Stimulated activated CD4-positive, alpha-beta T cell treated with anti-CD3 and anti-CD28 coated beads, TNF-alpha, amount 100 ng/mL, for 24 hours (primary cell): Measurements from ENCODE around the gene HBG1.
"Not testable (repeated sequence)": the region's sequence is repeated elsewhere in the genome, so short reads cannot be mapped to it uniquely, and the experiment has no call there.

Source experiments
- DNase-seq, 3 experiments: peaks; one replicate each; pipeline ENCODE4 v3.0.0-alpha.2; 2020; ENCODE audit warnings: low read depth in 3 of 3

The HBG1 gene

DNA sequence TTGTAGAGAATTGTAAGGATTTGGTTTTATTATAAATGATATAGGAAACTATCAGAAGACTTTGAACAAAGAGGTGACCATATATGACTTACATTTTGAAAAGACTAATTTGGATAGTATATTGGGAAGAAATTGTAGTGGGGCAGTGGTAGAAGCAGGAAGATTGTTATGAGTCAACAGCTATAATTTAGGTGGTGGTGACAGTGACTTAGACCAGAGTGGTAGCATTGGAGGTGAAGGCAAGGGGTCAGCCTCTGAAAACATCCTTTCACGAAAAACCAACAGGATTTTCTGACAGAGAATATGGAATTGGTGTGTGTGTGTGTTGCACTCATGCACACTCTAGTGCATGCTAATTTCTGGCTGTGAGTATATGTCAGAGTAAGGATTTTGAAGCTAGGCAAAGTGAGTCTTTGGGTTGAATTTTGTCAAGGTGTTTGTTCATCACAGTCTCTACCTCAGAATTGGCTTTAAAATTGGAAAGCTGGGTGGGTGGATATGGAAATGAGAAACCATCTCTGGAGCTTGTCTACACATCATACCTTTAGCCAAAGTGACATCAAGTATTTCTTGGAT, 28.2 kb upstream of the HBG1 start:
- no peak for DNase-seq

DNA sequence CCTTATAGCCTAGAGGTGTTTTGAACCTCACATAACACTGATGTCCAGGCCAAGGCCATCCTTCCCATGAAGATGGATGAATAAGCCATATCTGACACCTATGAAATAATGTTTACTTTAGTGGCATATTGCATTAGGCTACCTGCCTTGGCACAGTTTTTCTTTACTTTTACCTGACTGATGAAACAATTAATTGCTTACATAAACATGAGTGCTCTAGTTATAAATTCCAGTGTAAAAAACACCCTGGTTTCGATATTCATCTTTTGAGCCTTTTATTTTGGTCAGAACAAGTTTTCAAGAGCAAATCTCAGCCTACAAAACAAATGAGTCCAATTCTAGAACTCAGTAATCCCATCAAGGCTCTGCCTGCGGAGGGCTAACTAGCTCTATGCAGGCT, 27.0 kb upstream of the HBG1 start:
- DNase-seq = no peak

DNA sequence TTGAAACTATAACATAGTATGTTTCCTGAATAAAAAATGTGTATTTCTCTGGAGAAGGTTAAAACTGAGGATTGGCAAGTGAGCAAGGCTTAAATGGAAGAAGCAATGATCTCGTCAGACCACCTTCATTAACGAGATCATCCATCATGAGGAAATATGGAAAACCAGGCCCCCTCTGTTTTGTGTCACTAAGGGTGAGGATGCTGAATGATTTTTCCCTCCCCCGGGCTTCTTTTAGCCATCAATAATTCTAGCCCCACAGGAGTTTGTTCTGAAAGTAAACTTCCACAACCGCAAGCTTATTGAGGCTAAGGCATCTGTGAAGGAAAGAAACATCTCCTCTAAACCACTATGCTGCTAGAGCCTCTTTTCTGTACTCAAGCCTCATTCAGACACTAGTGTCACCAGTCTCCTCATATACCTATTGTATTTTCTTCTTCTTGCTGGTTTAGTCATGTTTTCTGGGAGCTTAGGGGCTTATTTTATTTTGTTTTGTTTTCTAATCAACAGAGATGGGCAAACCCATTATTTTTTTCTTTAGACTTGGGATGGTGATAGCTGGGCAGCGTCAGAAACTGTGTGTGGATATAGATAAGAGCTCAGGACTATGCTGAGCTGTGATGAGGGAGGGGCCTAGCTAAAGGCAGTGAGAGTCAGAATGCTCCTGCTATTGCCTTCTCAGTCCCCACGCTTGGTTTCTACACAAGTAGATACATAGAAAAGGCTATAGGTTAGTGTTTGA, 25.9 kb upstream of the HBG1 start:
- no peak for DNase-seq

DNA sequence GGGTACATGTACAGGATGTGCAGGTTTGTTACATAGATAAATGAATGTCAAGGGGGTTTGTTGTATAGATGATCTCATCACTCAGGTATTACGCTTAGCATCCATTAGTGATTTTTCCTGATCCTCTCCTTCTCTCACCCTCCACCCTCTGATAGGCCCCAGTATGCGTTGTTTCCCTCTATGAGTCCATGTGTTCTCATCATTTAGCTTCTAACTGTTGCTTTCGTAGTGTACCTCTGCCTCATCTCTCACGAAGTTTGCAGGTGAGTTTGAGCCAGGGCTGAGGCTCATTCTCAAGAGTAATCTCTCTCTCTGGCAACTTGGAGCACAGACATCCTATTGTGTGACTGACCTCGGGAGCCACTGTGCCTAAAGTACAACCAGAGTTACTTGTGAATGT, 24.7 kb upstream of the HBG1 start:
- DNase-seq = no peak

DNA sequence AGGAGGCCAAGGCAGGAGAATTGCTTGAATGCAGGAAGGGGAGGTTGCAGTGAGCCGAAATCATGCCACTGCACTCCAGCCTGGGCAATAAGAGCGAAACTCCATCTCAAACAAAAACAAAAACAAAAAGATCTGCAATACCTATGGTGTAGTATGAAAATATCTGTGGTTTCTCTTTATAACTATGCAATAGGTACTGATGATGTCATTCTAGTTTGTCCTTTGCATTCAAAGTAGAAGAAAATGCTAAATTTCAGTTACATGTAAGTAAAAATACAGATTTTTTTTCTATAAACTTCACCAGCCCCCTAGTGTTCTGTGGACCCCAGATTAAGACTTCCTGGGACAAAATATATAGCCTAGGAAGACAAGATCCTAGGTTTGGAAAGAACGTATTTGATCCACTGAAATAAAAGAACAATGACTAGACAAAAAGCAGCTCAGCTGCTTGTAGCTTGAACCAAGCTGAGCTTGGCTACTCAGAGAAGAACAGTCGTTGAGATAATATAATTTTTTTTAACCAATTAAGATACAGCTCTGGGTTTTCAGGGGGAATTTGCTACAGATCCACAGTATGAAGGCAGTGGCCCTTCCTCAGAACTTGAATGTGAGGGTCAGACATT, 22.8 kb upstream of the HBG1 start:
- DNase-seq = no peak

DNA sequence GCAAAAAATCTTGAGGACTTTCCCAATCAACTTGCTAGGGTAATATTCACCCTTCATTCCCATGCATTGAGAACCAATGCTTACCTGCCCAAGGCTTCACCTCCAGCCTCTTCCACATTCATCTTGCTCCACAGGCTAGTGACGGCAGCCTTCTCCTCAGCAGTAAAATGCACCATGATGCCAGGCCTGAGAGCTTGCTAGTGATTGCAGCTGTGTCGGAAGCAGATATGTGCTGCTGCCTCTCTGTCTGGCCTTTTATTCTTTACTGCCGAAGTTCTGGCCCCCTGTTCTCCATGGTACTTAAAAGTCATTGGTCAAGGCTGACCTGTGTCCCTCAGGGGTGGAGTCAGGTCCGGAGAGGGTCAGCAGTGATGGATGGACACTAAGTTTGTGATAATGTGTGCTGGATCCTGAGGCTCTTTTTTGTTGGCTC, 20.1 kb upstream of the HBG1 start, which contains the start of gene HBE1:
Gene HBE1 (minus strand): TSS at position 231 of the 433 bp plus-strand sequence. CDS start 55 bp downstream, at position 176.
- no peak for DNase-seq

DNA sequence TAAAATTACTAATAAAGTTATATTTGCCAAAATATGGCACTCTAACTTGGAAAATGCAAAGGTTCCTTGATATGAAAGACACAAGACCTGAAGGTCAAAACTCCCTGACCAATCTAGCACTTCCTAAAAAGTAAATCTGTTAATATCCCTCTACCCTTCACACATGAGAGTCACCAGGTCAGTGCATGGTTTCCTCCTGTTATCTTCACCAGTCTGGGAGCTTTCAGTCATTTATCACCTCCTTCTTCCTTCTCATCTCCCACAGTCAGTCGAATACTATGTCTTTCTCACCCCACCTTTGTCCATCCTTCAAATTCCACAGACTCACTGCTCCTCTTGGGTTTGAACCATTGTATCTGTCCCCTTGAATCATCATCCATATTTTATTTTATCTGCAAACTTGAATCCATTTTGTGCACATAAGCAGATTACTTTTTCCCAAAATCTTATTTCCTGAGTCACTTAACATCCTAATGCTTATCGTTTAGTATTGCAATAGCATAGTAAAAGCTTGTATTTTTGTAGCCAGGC, 17.4 kb upstream of the HBG1 start:
- DNase-seq = no peak

DNA sequence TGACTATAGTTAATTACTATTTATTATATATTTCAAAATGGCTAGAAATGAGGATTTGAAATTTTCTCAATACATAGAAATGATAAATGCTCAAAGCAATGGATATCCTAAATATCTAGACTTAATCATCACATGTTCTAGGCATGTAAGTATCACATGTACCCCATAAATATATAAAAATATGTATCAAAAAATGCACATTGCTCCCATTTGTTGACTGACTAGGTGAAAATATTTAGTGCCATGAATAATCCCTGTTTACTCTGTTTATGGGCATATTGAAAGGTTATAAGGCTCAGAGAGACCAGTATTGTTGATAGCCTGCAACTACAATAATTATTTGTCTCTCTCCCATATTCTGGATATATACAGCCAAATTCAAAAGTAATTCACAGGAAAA, 17.0 kb upstream of the HBG1 start:
- DNase-seq = no peak

DNA sequence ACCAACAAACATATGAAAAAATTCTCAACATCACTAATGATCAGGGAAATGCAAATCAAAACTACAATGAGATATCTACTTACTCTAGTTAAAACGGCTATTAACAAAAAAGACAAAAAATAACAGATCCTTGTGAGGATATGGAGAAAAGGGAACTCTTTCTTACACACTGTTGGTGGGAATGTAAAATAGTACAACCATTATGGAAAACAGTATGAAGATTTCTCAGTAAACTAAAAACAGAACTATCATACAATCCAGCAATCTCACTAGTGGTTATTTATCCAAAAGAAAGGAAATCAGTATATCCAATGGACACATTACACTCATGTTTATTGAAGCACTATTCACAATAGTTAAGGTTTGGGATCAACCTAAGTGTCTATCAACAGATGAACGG, 16.2 kb upstream of the HBG1 start:
- no peak for DNase-seq

DNA sequence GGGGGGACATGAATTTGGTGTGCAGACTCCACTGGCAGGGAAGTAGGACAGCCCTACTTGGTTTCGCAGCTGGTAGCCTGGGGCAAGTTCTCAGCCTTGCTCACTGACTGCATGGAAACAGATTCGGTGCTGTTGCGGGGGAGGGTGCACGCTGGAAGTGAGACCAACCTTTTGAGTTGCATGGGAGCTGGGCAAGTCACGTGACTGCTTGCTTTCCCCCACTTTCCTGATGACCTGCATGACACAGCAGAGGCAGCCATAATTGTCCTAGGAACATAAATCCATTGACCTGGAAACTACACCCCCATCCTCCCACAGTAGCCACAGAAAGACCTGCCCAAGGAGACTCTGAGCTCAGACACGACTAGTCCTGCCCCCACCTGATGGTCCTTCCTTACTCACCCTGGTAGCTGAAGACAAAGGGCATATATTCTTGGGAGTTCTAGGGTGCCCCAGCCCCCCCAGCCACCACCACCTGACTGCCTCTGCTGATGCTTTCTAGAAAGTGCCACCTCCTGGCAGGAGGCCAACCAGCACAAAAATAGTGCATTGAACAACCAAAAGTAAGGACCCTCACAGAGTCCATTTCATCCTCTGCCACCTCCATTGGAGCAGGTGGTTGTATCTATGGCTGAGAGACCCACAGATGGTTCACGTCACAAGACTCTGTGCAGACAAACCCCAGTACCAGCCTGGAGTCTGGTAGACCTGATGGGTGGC, 9.0 kb upstream of the HBG1 start:
- no peak for DNase-seq

DNA sequence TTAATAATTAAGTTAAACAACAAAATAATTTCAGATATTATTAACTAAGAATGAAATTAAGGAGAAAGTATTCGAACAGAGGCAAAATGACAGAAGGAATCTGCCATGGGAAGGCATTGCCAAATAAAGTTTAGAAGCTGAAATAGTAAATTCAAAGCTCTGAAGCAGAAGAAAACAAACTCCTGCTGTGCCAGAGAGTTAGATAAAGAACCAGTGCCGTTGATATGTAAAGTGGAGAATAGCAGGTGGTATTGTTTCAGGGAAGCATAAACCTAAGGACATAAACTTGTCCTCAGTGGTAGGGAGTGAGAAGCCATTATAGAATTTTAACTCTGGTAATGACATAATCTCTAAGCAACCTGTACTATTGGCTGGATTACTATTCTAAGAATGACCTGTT, 7.6 kb upstream of the HBG1 start:
- no peak for DNase-seq

DNA sequence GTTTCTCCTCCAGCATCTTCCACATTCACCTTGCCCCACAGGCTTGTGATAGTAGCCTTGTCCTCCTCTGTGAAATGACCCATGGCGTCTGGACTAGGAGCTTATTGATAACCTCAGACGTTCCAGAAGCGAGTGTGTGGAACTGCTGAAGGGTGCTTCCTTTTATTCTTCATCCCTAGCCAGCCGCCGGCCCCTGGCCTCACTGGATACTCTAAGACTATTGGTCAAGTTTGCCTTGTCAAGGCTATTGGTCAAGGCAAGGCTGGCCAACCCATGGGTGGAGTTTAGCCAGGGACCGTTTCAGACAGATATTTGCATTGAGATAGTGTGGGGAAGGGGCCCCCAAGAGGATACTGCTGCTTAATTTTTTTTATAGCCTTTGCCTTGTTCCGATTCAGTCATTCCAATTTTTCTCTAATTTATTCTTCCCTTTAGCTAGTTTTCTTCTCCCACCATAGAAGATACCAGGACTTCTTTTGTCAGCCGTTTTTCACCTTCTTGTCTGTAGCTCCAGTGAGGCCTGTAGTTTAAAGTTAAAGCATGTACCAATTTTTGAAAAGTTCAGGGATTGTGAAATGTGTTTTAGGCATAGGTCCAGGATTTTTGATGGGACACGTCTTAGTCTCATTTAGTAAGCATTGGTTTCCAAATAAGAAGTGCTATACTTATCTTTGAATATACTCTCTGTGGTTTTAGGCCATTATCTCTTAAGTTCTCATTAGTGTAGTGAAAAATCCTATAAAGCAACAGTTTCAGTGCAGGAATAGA, 5.2 kb upstream of the HBG1 start, which contains the start of gene HBG2:
Gene HBG2 (minus strand): TSS at position 136 of the 768 bp plus-strand sequence. CDS start 53 bp downstream, at position 83.
- not testable (repeated sequence) for DNase-seq

DNA sequence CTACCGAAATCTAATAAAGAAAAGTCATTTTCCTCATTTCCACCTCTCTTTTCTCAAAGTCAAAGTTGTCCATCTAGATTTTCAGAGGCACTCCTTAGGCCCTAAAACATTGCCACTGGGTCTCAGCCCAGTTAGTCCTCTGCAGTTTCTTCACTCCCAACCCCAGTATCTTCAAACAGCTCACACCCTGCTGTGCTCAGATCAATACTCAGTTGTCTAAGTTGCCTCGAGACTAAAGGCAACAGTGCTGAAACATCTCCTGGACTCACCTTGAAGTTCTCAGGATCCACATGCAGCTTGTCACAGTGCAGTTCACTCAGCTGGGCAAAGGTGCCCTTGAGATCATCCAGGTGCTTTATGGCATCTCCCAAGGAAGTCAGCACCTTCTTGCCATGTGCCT, 4.4 kb upstream of the HBG1 start:
- not testable (repeated sequence) for DNase-seq

DNA sequence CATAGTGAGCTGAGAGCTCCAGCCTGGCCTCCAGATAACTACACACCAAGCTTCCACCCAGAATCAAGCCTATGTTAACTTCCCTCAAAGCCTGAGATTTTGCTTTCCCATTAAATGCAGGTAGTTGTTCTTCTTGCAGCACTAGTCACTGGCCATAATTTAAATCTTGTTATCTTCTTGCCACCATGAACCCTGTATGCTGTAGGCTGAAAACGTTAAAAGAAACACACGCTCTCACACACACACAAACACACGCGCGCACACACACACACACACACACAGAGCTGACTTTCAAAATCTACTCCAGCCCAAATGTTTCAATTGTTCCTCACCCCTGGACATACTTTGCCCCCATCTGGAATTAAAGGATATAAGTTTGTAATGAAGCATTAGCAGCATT, 3.8 kb upstream of the HBG1 start:
- DNase-seq = not testable (repeated sequence)

DNA sequence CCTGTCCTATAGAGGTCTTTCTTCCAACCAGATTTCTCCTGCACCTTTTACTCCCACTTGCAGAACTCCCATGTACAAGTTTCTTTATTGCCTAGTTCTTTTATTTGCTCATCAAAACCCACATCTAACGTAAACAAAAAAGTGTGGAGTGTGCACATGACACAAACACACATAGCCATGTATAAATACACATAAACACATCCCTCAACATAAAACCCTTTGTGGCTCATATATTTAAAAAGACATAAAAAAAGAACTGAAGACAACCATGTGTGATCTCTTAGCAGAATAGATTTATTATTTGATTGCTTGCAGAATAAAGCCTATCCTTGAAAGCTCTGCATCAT, 3.2 kb upstream of the HBG1 start:
- DNase-seq = no peak

DNA sequence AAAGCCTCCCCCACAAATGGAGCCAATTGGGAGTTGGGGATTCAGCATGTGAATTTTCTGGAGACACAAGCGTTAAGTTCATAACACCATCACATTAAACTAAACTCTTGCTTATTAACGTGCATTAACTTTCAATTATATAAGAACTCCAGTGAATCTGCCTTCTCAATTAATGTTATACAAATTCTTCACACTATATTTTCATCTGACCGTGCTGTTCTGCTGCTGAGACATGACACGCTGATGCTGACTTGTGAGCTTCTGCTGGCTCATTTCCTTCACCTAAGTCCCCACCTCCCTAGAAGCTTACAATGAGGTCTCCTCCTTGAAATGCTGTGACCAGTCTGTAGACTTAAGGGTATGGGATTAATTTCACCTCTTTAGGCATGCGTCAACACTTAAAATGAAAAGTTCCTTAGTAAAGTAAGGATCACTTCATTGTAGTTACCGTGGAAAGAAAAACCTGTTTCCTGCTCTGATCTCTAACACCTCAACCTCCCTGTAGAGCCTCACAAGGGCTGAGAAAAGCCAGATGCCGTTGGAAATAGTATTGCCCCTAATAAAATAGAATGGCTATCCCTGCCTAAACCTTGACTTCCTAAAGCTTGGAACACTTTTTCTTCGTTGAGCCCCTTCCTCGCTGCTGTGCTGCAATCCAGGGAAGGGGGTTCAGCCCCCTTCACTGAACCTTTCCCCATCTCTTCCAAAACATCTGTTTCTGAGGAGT, 2.7 kb upstream of the HBG1 start:
- no peak for DNase-seq

DNA sequence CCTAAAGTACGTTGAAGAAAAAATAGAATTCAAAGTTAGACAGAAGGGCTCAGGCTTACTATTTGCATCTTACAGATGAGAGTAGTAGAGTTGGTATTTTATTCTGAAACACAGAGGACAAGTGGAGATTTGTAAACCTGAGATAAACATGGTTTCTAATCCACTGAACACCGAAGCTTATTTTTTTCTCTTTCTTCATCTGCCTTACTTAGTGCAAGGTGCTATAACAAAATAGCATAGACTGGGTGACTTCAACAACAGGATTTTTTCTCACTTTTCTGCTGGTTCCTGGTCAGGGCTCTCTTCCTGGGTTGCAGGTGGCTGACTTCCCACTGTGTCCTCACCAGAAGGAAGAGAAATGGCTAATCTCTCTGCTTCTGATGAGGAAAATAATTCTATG, 2.1 kb upstream of the HBG1 start:
- DNase-seq = no peak

DNA sequence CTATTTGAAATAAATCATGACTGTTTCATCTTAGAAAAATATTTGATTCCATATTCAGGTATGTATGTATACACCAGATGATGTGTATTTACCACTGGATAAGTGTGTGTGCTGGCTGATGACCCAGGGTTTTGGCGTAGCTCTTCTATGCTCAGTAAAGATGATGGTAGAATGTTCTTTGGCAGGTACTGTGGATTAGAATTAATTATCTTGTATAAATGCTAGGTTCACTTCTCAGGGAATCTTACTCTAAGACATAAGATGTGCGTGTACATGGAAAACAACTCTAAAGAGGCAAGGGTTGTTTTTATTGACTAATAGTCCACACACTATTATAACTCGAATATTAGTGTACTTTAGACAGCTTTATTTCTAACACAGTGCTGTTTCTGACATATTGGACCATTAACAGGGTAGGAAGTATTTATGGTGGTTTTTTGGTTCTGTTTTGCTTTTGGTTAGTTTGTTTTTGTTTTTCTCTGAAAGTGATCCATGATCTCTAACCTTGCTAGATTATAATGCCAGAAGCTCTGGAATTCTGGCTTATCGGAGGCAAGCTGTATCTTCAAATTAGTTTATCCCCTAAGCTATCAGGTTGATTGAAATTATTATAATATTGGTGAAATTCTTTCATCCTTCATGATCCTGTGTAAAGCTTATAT, 1.0 kb upstream of the HBG1 start:
- DNase-seq = no peak

DNA sequence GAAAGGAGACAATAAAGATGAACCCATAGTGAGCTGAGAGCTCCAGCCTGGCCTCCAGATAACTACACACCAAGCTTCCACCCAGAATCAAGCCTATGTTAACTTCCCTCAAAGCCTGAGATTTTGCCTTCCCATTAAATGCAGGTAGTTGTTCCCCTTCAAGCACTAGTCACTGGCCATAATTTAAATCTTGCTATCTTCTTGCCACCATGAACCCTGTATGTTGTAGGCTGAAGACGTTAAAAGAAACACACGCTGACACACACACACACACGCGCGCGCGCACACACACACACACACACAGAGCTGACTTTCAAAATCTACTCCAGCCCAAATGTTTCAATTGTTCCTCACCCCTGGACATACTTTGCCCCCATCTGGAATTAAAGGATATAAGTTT, 1.2 kb downstream of the HBG1 start:
- not testable (repeated sequence) for DNase-seq

DNA sequence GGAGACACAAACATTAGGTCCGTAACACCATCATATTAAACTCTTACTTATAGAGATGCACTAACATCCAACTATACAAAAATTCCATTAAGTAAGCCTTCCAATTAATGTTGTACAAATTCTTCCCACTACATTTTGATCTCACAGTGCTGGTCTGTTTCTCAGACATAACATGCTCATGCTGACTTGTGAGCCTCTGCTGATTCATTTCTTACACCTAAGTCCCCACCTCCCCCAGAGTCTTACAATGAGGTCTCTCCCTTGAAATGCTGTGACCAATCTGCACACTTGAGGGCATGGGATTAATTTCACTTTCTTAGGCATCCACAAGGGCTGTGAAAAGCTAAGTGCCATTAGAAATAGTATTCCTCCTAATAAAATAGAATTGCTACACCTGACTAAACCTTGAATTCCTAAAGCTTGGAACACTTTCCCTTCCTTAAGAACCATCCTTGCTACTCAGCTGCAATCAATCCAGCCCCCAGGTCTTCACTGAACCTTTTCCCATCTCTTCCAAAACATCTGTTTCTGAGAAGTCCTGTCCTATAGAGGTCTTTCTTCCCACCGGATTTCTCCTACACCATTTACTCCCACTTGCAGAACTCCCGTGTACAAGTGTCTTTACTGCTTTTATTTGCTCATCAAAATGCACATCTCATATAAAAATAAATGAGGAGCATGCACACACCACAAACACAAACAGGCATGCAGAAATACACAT, 2.0 kb downstream of the HBG1 start:
- no peak for DNase-seq
